Measurements from ENCODE around the gene POLR2F.

Gene POLR2F

DNA sequence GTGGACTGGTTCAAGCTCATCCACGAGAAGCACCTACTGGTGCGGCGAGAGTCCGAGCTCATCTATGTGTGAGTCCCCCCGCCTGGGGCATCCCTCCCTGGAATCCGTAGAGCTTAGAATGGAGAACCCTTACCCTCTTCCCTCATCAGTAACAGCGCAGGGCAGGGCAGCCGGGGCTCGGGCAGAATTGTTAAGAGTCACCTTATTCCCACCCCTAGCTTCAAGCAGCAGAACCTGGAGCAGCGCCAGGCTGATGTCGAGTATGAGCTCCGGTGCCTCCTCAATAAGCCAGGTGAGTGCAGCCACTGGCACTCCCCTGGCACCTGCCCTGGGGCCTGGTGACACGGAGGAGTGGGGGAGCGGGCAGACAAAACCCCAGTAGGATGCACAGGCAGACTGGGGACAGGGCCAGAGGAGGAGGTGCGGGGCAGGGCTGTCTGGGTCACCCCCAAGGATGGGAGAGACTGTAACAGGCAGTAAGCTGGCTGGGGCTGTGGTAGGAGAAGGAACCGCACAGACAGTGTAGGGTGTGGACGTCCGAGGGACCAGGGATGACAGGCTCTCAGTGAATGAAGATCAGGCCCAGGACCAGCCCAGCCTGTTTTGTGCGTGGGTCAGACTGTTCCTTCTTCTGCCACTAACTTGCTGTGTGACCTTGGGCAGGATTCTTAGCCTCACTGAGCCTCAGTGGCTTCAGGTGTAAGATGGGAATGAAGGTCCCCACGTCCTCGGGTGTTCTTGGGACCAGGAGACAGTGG is 20.5 kb upstream of the POLR2F start:
- Histone ChIP-seq H3K4me3 (ENCODE audit: severe bottlenecking) (no peak overlapping the region), H3K36me3 (ENCODE audit: low read depth) (peaks cover 97% of the 10 kb centered on the region), H3K9me3 (ENCODE audit: severe bottlenecking) (no peaks in the 10 kb centered on the region), H3K4me1 (ENCODE audit: insufficient read depth, poor library complexity, severe bottlenecking) (peaks cover 4% of the 10 kb centered on the region), H3K27me3 (ENCODE audit: insufficient read depth, poor library complexity, severe bottlenecking) (no peaks in the 10 kb centered on the region), H3K27ac (ENCODE audit: poor library complexity, severe bottlenecking) (peak overlapping the region; percentile 30)
- DNase-seq (ENCODE audit: low spot score) (no peak), ATAC-seq (ENCODE audit: low read depth) (peak; percentile 24; the same call in 2 of the 3 replicates)
- TF ChIP-seq, protein P1, sequence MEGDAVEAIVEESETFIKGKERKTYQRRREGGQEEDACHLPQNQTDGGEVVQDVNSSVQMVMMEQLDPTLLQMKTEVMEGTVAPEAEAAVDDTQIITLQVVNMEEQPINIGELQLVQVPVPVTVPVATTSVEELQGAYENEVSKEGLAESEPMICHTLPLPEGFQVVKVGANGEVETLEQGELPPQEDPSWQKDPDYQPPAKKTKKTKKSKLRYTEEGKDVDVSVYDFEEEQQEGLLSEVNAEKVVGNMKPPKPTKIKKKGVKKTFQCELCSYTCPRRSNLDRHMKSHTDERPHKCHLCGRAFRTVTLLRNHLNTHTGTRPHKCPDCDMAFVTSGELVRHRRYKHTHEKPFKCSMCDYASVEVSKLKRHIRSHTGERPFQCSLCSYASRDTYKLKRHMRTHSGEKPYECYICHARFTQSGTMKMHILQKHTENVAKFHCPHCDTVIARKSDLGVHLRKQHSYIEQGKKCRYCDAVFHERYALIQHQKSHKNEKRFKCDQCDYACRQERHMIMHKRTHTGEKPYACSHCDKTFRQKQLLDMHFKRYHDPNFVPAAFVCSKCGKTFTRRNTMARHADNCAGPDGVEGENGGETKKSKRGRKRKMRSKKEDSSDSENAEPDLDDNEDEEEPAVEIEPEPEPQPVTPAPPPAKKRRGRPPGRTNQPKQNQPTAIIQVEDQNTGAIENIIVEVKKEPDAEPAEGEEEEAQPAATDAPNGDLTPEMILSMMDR (IDR thresholded peaks at IDR 0.05; ENCODE audit: poor library complexity, severe bottlenecking): no peak

DNA sequence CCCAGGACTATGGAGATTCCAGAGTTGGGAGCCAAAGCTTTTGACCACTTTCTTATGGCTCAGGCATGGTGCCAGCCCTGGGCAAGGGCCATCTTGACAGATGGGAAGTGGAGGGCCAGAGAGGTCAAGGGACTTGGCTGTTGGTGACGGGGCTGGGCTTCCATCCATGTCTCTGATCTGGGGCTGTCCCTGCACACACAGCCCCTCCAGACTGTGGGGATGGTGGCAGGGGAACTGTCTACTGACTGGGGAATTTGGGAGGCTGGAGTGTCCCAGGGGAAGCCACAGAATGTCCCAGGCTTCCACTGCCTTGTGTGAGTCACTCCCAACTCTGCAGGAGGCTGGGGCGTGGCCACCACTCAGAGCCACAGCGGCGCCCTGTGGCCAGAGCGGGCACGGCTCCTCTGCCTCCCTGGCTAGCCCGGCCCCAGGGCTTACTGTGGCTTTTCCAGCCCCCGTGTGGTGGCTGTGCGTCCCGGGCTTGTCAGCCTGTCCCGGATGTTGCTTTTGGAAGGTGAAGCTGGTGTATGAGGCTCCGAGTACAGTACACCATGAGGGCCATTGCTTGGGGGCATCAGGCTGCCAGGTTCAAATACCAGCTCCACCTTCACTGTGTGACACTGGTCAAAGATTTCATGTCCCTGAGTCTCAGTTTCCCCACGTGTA is 19.7 kb upstream of the POLR2F start:
- ATAC-seq (ENCODE audit: low read depth) (peak; percentile 94), DNase-seq (ENCODE audit: low spot score) (peak; percentile 88)
- peaks cover 97% of the 10 kb centered on the region for H3K36me3 ChIP-seq (ENCODE audit: low read depth)
- TF ChIP-seq, protein P1 (IDR thresholded peaks at IDR 0.05; ENCODE audit: poor library complexity, severe bottlenecking): peak; percentile 95
- peak overlapping the region; percentile 30 for H3K27ac ChIP-seq (ENCODE audit: poor library complexity, severe bottlenecking)
- H3K27me3 ChIP-seq (ENCODE audit: insufficient read depth, poor library complexity, severe bottlenecking): no peaks in the 10 kb centered on the region
- no peak overlapping the region for H3K4me3 ChIP-seq (ENCODE audit: severe bottlenecking)
- peaks cover 4% of the 10 kb centered on the region for H3K4me1 ChIP-seq (ENCODE audit: insufficient read depth, poor library complexity, severe bottlenecking)
- H3K9me3 ChIP-seq (ENCODE audit: severe bottlenecking): no peaks in the 10 kb centered on the region

DNA sequence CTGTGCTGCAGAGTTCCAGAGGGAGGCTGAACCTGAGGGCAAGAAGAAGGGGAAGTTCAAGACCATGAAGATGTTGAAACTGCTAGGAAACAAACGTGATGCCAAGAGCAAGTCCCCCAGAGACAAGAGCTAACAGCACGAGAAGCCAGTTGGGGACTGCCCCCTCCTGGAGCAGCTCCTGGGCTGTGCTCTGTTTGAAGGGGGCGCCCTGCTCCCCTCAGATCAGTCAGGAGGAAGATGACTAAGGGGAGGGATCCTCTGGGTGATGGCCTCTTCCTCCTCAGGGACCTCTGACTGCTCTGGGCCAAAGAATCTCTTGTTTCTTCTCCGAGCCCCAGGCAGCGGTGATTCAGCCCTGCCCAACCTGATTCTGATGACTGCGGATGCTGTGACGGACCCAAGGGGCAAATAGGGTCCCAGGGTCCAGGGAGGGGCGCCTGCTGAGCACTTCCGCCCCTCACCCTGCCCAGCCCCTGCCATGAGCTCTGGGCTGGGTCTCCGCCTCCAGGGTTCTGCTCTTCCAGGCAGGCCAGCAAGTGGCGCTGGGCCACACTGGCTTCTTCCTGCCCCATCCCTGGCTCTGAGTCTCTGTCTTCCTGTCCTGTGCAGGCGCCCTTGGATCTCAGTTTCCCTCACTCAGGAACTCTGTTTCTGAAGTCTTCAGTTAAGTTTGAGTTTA is 12.7 kb upstream of the POLR2F start:
- TF ChIP-seq, protein P1 (IDR thresholded peaks at IDR 0.05; ENCODE audit: poor library complexity, severe bottlenecking): no peak
- Histone ChIP-seq H3K36me3 (ENCODE audit: low read depth) (peaks cover 74% of the 10 kb centered on the region), H3K4me1 (ENCODE audit: insufficient read depth, poor library complexity, severe bottlenecking) (no peaks in the 10 kb centered on the region), H3K27ac (ENCODE audit: poor library complexity, severe bottlenecking) (no peak overlapping the region), H3K27me3 (ENCODE audit: insufficient read depth, poor library complexity, severe bottlenecking) (no peaks in the 10 kb centered on the region), H3K4me3 (ENCODE audit: severe bottlenecking) (no peak overlapping the region), H3K9me3 (ENCODE audit: severe bottlenecking) (no peaks in the 10 kb centered on the region)
- no peak for DNase-seq (ENCODE audit: low spot score)
- ATAC-seq (ENCODE audit: low read depth): no peak

DNA sequence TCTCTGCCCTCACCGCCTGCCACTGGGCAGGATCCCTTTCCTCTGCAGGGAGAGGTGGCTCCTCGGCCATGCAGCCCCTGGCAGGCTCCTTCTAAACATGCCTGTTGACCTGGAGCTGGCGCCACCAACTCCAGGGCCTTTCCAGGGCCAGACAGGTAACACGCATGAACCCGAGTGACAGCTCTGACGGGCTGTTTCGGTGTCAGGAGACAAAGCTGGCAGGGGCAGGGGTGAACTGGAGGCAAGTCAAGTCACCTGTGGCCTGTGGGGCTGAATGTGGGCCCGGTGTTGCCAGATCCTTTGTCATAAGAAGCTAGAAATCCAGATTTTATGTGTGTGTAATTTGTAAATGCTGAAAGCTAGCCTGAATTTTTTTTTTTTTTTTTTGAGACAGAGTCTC is 11.4 kb upstream of the POLR2F start:
- TF ChIP-seq, protein P1 (IDR thresholded peaks at IDR 0.05; ENCODE audit: poor library complexity, severe bottlenecking): no peak
- H3K27me3 ChIP-seq (ENCODE audit: insufficient read depth, poor library complexity, severe bottlenecking): no peaks in the 10 kb centered on the region
- no peaks in the 10 kb centered on the region for H3K9me3 ChIP-seq (ENCODE audit: severe bottlenecking)
- no peak overlapping the region for H3K4me3 ChIP-seq (ENCODE audit: severe bottlenecking)
- H3K27ac ChIP-seq (ENCODE audit: poor library complexity, severe bottlenecking): no peak overlapping the region
- no peaks in the 10 kb centered on the region for H3K4me1 ChIP-seq (ENCODE audit: insufficient read depth, poor library complexity, severe bottlenecking)
- DNase-seq (ENCODE audit: low spot score): no peak
- H3K36me3 ChIP-seq (ENCODE audit: low read depth): peaks cover 61% of the 10 kb centered on the region
- no peak for ATAC-seq (ENCODE audit: low read depth)

Data from RWPE2 (cell line).